Skin of body (tissue), 2 donors: Measurements from ENCODE around the gene PCLAF. TPM values are rescaled to one million over a fixed set of nuclear protein-coding genes. Genes with fewer than 3 reads are reported as not detected.
"Not testable (repeated sequence)": the region's sequence is repeated elsewhere in the genome, so short reads cannot be mapped to it uniquely, and the experiment has no call there.

Experiments used
- DNase-seq: peaks from one replicate; lab custom pipeline; 2025; lab: John Stamatoyannopoulos, UW
- total RNA-seq: library from RNA; depleted of rRNA; stranded (reverse); fragments of >200 nt; gene quantifications from one replicate; pipeline ENCODE4 v1.2.3, GENCODE V29; 2014

The PCLAF gene
- total RNA-seq, 1 donor from 2014 or later = 21.2 TPM

DNA sequence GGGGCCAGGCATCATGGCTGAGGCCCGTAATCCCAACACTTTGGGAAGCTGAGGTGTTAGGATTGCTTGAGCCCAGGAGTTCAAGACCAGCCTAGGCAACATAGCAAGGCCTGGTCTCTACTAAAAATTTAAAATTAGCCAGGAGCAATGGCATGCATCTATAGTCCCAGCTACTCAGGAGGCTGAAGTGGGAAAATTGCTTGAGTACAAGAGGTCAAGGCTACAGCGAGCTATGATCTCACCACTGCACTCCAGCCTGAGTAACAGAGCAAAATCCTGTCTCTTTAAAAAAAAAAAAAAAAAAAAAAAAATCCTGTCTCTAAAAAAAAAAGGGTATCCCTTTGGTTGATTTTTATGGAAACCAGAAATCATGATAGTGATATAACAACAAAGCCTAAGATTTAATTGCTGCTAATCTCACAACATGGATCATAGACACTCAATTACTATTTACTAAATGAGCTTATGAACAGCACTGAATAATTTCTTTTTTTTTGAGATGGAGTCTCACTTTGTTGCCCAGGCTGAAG lies 12.1 kb downstream of the PCLAF start:
- DNase-seq = no peak

DNA sequence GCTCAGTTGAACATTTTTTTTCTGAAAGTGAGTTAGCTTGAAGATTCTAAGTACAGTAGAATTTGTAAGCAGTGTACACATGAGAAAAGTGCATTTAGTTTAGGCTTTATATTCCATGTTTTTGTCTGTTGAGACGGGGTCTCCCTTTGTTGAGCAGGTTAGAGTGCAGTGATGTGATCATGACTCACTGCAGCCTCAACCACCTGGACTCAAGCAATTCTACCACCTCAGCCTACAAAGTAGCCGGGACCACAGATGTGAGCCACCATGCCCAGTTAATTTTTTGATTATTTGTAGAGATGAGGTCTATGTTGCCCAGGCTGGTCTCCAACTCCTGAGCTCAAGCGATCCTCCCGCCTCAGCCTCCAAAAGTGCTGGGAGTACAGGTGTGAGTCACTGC lies 20.0 kb downstream of the PCLAF start:
- DNase-seq = no peak

DNA sequence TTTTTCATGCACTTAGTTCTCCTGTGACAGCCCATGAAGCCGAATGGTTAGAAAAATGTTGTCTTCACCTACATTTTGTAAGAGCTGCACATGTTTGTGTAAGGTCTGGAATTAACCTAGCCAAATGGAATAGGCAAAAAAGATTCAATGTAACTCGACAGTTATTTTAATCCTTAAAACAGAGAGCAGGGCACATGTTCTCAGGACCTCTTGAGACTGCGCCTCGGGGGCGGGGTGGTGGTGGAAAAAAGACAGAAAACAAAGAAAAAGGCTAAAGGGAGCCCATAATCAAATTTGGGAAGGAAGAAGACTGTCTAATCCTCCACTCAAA lies 24.6 kb downstream of the PCLAF start:
- DNase-seq = no peak

DNA sequence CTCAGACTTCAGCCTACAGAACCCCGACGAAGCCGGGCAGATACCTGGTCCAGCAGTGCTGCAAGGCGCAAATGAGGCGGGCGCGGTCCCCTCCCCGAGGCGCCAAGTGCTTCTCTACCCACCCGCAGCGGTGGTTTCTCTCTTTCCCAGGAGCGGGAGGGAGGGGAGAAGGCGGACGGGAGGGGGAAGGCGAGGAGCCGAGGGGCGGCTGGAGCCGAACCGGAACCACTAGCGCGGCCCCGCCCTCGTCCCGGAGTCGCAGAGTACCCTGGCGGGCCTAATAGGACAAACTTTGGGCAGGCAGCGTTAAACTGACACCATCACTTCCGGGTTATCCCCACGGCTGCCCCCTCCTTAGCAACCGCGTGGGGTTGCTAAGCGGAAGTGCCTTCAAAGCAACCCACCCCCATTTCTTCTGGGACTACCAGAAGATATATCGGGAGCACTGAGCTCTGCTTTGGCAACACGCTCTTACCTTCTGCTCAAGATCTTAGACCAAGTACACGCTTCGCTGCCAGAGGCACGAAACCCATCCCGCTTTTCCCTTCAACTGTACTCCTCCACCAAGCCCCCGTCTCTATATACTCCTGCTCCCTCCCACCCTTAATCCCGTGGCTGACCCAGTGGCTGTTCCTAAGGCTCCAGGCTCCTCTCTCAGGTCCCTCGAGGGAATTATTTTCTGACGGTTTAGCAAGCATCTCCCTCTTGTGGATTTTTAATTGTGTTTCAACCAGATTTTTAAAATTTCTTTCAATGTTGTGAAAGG lies 25.1 kb downstream of the PCLAF start, which contains the start of gene CSNK1G1:
CSNK1G1 (minus strand) TSS at position 230 of the 766 bp plus-strand sequence. CDS start 55,674 bp downstream, outside the sequence.
- peak; percentile 99 for DNase-seq

DNA sequence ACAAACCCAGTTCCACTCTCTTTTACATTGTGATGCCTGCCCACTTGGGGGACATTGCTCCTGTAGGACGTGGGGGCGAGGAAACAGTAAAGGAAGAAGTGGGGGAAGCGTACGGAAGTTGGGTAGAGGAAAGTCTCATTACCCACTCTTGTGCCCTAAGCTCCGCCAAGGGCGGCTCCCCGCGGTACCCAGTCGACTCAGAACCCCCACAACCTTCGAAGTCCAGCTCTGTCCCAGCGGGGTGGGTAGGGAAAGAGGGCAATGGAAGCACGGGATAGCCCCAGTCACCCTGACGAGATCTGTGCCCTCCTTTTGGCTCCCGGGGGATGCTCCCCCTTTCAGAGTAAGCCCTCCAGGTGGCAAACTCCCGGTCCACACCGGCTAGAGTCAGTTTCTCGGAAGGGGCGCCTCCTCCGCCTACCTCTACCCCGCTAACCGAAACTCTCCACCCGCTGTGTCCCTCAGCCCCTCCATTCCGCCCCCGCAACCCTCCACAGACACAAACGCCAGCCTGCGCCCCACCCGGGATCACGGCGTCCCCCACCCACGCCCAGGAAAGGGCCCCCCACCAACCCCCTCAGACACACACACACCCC lies 25.8 kb downstream of the PCLAF start:
- no peak for DNase-seq

DNA sequence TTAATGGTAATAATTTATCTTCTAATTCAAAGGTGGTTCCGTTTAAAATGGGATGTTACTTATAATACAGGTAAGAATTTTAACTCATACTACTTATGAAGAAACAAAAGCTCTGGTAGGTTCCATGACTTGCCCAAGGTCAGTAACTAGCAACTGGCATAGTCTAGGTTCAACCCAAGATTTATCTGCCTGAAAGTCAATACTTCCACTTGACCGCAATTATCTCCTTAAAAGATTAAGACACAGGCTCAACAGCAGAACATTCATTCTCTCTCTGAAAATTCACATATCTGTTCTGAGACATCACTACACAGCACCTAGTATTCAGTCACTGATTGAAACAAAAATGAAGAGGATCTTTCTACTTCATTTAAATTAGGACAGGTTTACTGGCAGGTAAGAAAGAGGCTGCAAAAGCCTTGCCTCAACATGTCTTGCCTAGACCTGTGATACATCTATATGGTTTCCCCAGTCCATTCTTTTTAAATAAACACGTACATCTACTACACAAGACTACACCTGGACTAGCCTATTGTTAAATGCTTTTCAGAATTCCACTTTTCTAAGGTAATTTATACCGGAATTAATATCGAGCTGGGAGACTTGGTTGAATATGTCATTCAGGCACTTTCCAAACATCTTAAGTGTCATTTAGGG lies 26.4 kb downstream of the PCLAF start:
- no peak for DNase-seq

DNA sequence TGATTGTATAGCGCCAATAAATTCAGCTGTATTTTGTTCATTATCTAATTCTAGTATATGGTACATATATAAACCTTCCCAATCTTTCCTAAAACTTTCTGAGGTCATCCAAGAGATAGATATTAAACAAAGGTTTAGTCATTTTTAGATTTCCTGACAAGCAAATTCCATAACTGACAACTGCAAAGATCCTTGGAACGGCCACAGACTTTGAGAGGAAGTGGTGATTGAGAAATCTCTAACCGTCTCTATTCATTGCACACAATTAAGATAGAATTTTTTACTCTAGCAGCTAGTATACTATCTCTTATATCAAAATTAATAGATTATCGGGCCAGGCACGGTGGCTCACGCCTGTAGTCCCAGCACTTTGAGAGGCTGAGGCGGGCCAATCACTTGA lies 30.0 kb downstream of the PCLAF start:
- DNase-seq = no peak

DNA sequence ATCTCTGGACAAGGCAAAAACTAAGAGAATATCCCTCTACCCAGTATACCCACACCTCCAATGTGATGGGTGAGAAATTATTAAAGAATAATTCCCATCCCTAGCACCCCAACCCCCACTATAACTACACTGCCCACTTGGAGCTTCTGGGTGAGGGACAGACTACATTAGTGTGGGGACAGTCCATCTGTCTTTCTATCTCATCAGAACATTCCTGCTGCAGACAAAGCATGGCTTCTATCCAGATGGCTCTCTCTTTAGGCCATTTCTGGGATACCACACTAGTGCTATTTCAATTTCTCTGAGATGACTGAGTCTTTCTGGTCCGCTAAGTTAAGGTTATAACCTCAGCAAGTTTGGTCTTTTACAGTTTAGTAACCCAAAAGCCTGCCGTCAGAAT lies 31.9 kb downstream of the PCLAF start:
- no peak for DNase-seq

DNA sequence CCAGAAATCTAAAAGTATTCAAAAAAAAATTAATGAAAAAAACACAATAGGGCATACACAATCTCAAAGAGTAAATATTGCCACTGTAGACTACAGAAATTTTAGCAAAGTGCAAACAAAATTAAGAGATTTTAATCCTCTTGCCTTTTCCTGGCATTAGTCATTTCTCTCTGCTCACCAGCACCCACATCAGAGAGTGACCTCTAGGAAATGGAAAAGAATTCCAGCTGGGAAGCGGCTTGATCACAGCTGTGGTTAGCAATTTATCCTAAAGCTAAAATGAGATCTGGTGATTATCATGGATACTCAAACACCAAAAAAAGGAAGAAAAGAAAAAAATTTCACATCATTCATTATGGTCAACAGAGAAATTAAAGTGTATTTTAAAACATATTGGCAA lies 32.8 kb downstream of the PCLAF start:
- DNase-seq = no peak

DNA sequence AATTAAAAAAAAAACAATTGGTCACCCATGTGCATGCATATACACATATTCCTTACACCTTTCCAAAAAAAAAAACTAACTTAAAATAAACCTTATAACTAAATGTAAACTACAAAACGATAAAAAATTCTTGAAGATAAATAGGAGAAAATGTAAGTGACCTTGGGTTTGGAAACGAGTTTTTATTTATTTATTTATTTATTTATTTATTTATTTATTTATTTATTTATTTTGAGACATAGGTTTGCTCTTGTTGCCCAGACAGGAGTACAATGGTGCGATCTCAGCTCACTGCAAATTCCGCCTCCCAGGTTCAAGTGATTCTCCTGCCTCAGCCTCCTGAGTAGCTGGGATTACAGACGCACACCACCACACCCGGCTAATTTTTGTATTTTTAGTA lies 35.0 kb downstream of the PCLAF start:
- DNase-seq = not testable (repeated sequence)

DNA sequence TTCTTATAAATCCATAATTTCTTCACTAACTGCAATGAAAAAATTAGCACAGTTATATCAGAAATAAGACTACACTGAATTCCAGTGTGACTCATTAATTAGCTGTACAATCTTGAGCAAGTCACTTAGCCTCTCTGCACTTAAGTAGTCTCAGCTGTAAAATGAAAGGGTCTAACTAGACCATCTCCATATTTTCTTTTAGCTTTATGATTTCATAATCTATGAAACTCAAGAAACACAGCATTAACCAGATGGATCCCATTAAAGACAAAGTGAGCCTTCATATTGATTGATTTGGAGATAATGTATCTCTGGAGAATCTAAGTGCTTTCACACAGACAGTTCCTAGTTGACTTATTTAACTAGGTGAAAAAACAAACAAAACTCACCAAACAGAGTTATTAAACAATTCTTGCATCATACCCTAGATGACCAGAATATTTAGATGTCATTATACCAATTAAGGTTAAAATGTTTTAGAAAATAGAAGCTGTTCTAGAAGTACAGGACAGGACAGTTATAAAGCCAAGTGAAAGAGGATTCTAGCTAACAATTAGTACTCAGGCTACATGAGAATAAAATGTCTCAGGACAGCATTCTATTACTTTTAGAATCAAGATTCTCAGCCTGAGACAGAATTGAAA lies 36.5 kb downstream of the PCLAF start:
- peak; percentile 34 for DNase-seq

DNA sequence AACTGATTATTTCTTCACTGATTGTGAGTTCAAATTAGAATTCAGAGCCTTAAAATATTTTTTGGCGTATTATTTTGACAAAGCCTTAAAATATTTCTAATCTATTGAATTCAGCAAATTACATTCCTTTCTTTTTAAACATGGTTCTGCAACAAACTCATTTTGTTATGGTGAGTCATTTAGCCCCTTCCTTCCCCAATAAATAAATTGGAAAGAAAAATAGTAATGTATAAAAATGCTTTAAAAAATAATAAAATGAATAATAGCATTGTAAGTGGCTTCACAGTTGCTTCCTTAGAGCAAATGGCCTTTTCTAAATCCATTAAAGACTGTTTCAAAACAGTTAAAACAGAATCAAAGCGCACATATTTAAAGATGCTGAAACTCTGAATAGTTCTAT lies 37.4 kb downstream of the PCLAF start:
- no peak for DNase-seq

DNA sequence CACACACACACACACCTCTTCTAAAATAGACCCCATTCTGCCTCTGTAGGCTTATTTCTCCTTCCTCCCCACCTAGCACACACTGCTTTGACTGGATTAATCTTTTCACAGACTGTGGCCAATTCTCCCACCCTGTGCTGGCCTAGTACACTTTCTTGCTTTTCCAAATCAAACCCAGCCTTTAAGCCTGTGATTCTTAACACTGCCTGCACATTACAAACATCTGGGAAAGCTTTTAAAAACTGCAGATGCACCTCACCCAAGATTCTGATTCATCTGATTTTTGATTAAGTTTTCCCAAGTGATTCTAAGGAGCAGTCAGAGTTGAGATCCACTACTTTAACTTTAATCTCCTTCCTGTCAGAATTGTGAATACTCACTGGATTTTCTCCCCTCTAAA lies 38.0 kb downstream of the PCLAF start:
- no peak for DNase-seq

DNA sequence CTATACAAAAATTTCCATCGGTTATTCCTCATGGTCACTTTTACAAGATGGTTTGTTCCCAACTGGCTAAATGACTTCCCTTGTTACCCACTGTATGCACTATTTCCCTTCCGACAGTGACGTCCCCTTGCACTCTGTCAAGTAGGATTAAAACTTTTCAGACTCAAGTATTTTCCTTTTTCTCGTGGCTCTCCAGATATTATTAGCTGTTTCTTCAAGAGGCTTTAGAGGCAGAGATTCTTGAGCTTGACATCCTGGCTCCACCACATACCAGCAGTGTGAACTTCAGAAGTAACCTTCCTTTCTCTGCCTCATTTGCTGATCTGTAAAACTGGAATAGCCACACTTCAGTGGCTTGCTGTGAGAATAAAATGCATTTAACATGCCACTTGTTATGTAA lies 39.3 kb downstream of the PCLAF start:
- no peak for DNase-seq

DNA sequence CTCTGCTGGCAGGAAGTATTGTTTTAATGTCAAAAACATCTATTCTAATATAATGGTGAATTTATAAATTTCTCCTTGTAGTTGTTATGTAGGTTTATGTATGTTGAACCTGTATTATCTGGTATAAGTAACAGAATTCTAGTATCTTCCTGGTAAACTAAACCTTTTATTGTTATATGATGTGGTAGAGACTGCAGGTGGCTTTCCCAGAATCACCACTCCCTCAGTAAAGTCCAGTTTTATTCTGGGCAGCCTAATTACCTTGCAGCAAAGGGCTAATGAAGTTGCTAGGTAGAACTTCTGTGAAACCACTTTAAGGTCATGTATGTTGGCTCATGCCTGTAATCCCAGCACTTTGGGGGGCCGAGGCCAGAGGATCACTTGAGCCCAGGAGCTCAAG lies 40.9 kb downstream of the PCLAF start:
- DNase-seq = no peak

DNA sequence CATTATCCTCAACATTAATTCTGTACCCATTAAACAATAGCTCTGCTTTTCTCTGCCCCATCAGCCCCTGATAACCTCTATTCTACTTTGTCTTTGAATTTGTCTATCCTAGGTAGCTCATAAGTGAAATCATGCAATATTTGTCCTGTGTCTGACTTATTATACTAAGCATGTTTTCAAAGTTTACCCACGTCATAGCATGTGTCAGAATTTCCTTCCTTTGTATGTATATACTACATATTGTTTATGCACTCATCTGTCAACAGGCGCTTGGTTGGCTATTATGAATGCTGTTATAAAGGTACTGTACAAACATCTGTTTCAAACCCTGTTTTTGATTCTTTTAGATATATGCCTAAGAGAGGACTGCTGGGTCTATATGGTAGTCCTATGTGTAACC lies 43.5 kb downstream of the PCLAF start:
- no peak for DNase-seq

DNA sequence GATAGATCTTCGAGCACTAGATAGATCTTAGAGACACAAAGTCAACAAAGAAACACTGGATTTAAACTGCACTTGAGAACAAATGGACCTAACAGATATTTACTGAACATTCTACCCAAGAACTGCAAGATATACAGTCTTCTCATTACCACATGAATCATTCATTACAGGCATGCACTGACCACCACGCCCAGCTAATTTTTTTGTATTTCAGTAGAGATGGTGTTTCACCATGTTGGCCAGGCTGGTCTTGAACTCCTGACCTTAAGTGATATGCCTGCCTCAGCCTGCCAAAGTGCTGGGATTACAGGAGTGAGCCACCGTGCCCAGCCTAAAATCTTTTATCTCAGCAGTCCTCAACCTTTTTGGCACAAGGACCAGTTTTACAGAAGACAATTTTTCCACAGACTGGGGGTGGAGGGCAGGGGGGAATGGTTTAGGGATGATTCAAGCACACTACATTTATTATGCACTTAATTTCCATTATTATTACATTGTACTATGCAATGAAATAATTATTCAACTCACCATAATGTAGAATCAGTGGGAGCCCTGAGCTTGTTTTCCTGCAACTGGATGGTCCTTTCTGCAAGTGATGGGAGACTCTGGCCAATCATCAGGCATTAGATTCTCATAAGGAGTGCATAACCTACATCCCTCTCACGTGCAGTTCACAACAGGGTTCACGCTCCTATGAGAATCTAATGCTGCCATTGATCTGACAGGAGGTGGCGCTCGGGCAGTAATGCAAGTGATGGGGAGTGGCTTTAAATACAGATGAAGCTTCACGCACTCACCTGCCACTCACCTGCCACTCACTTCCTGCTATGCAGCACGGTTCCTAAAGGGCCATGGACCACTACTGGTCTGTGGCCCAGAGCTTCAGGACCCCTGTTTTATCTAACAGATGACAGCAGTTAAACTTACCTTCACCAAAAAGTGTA lies 47.0 kb downstream of the PCLAF start:
- no peak for DNase-seq

DNA sequence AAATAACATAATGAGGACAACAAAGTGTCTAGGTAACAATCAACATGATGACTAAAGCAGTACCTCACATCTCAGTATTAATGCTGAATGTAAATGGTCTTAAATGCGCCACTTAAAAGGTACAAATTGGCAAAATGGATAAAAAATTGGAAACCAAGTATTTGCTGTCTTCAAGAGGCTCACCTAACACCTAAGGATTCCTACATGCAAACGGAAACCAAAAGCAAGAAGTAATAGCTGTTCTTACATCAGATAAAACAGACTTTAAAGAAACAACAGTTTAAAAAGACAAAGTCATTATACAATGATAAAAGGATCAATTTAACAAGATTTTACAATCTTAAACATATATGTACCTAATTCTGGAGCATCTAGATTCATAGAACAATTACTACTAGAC lies 47.7 kb downstream of the PCLAF start:
- no peak for DNase-seq

DNA sequence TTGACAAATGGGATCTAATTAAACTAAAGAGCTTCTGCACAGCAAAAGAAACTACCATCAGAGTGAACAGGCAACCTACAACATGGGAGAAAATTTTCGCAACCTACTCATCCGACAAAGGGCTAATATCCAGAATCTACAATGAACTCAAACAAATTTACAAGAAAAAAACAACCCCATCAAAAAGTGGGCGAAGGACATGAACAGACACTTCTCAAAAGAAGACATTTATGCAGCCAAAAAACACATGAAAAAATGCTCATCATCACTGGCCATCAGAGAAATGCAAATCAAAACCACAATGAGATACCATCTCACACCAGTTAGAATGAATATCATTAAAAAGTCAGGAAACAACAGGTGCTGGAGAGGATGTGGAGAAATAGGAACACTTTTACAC lies 49.6 kb downstream of the PCLAF start:
- DNase-seq = not testable (repeated sequence)

DNA sequence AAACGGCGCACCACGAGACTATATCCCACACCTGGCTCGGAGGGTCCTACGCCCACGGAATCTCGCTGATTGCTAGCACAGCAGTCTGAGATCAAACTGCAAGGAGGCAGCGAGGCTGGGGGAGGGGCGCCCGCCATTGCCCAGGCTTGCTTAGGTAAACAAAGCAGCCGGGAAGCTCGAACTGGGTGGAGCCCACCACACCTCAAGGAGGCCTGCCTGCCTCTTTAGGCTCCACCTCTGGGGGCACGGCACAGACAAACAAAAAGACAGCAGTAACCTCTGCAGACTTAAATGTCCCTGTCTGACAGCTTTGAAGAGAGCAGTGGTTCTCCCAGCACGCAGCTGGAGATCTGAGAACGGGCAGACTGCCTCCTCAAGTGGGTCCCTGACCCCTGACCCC lies 54.3 kb downstream of the PCLAF start:
- not testable (repeated sequence) for DNase-seq

DNA sequence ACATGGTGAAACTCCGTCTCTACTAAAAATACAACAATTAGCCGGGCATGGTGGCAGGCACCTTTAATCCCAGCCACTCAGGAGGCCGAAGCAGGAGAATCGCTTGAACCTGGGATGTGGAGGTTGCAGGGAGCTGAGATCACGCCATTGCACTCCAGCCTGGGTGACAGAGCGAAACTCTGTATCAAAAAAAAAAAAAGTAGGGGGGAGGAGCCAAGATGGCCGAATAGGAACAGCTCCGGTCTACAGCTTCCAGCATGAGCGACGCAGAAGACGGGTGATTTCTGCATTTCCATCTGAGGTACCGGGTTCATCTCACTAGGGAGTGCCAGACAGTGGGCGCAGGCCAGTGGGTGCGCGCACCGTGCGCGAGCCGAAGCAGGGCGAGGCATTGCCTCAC lies 54.8 kb downstream of the PCLAF start:
- DNase-seq = not testable (repeated sequence)
